Spleen (tissue), 11 donors: ENCODE results near the gene ZCWPW1. TPM values are rescaled to one million over a fixed set of nuclear protein-coding genes. Genes with fewer than 3 reads are reported as not detected.

Source experiments
- DNase-seq: peaks from one replicate; pipeline ENCODE4 v3.0.0-alpha.2; 2020
- H3K27ac ChIP-seq, 8 donors: fragments of 200-600 bp; sonication (generic) in 7 of 8; 1 replicate in 4 of 8; 2 replicates in 4 of 8; pipeline versions ENCODE4 v1.5.0 to v1.8.0; 2016 to 2021; ENCODE audit warnings: inconsistent platforms in 4 of 8, mild to moderate bottlenecking in 4 of 8, moderate library complexity in 1 of 8
- H3K27me3 ChIP-seq, 7 donors: fragments of 200-600 bp; sonication (generic) in 6 of 7; replicated peaks in 1 of 7; 1 replicate in 4 of 7; 2 replicates in 3 of 7; pipeline versions ENCODE4 v1.5.0 to v1.8.0; 2016 to 2021; ENCODE audit warnings: inconsistent platforms in 3 of 7, mild to moderate bottlenecking in 1 of 7
- H3K36me3 ChIP-seq, 6 donors: fragments of 200-600 bp; sonication (generic) in 5 of 6; 1 replicate in 4 of 6; 2 replicates in 2 of 6; pipeline versions ENCODE4 v1.5.0 to v1.8.0; 2016 to 2021; ENCODE audit warnings: inconsistent platforms in 2 of 6
- H3K4me1 ChIP-seq, 6 donors: fragments of 200-600 bp; sonication (generic) in 5 of 6; 1 replicate in 3 of 6; 2 replicates in 3 of 6; pipeline versions ENCODE4 v1.5.0 to v1.8.0; 2016 to 2021; ENCODE audit warnings: inconsistent platforms in 3 of 6
- H3K4me3 ChIP-seq, 8 donors: fragments of 200-600 bp; sonication (generic) in 7 of 8; 1 replicate in 4 of 8; 2 replicates in 4 of 8; pipeline versions ENCODE4 v1.5.0 to v1.8.0; 2016 to 2021; ENCODE audit warnings: inconsistent platforms in 4 of 8, mild to moderate bottlenecking in 4 of 8, moderate library complexity in 2 of 8
- H3K9me3 ChIP-seq, 8 donors: fragments of 200-600 bp; sonication (generic) in 7 of 8; 1 replicate in 4 of 8; 2 replicates in 4 of 8; pipeline versions ENCODE4 v1.5.0 to v1.8.0; 2016 to 2021; ENCODE audit warnings: inconsistent platforms in 4 of 8
- CTCF ChIP-seq, 11 experiments: fragments of 200-600 bp in 7 of 11; fragments of 450-650 bp in 4 of 11; sonication (generic) in 4 of 11; IDR thresholded peaks in 8 of 11; conservative IDR thresholded peaks in 3 of 11; 1 replicate in 7 of 11; 2 replicates in 4 of 11; pipeline versions ENCODE4 v1.4.0 to v1.8.0; 2016 to 2021; ENCODE audit warnings: antibody characterized with exemption in 11 of 11, inconsistent platforms in 4 of 11, mild to moderate bottlenecking in 1 of 11
- POLR2A ChIP-seq, 3 donors: fragments of 450-650 bp; IDR thresholded peaks; one replicate each; pipeline ENCODE4 v1.5.1; 2017; ENCODE audit warnings: antibody characterized with exemption in 3 of 3, mild to moderate bottlenecking in 1 of 3
- POLR2AphosphoS5 ChIP-seq, 3 donors: sonication (generic); formaldehyde crosslinking; IDR thresholded peaks; one replicate each; pipeline ENCODE4 v1.5.1; 2017; ENCODE audit warnings: antibody characterized with exemption in 3 of 3
- WGBS, 5 donors: extraction: QIAGEN DNeasy Blood & Tissue Kit in 3 of 5; methylation state at CpG; one replicate each; pipeline versions ENCODE4 v1.1.5 to v1.1.7; 2013 to 2018; 5-methylcytosine and 5-hydroxymethylcytosine counted together
- intact Hi-C: fragments of 100-400 bp; cut with DNase I; formaldehyde crosslinking; loops from one replicate; pipeline ENCODE4 v1.15.0; 2023; ENCODE audit warnings: low total_unique reads
- polyA plus RNA-seq, 3 donors: library from polyadenylated mRNA; stranded (reverse); fragments of 200-250 nt; gene quantifications; one replicate each; pipeline ENCODE4 v1.2.1, GENCODE V29; 2013
- total RNA-seq, 7 donors: library from RNA; depleted of rRNA in 3 of 7; stranded (reverse); fragments of >200 nt in 3 of 7; fragmentation: NEBNext Ultra II Directional in 4 of 7; extraction: Animal tissue kit (Norgen Biotek cat#: 25700) in 4 of 7; gene quantifications; one replicate each; pipeline versions ENCODE4 v1.1.0 to v1.2.1, GENCODE V29; 2016 to 2021
- donor health status: healthy with polysubstance abuse.
- donor health status: DM: no; HTN: no; CAD: no; lungs with moderate emphysema.
- donor health status: DM: no; HTN: no; CAD: no.
- donor health status: Bipolar disorder and iron deficiency.
- donor health status: healthy.
- donor health status: DM: no; HTN: no; CAD: no.
- donor health status: DM: yes; HTN: yes; CAD: no.

The ZCWPW1 gene
- total and polyA plus RNA-seq, 10 donors: 4.5 to 42.6 (median 6.6) TPM

DNA sequence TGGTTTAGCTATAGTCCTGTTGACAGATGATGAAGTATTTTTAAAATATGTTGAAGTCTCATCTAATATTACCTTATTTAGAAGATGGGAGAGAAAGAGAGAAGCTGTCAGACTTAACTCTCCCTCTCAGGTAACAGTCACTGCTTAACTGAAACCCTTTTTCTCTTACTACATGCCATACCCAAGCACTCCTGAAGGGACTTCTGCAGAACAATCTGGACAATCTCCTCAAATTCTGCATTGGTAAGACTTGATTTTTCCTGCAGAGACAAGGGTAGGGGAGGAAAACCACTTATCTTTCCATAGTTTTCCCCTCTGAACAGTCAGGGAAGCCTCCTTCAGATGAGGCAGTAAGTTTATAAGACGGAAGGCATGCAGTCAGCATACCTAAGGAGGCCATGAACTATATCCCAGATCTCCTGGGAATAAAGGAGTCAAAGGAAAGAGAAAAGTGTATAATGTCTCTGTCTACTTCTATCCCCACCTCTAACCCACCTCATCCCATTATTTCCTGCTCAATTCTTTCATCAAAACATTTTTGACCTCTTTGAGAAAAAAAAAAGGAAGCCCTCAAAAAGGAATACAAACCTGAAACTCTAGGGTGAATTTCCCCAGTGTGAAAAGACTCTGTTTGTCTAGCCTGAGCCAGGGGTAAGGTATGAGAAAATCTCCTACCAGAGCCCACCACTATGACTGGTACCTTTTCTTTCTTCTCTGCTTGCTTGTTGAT is 9.4 kb downstream of the ZCWPW1 start:
- Histone ChIP-seq H3K9me3 (no peaks in the 10 kb centered on the region), H3K4me3 (no peak overlapping the region), H3K4me1 (peaks cover 0 to 10% (median under 1%) of the 10 kb centered on the region in 6 donors), H3K27me3 (no peaks in the 10 kb centered on the region), H3K27ac (no peak overlapping the region), H3K36me3 (peaks cover 0 to 5% (median 0%) of the 10 kb centered on the region in 6 donors)
- 88 to 100% (median 96%) methylated on average over 1 of the region's 1 CpG for WGBS, 5 donors
- intact Hi-C loops: no loop called here
- TF ChIP-seq POLR2AphosphoS5 (IDR thresholded peaks at IDR 0.05) (no peak), POLR2A (IDR thresholded peaks at IDR 0.05) (no peak), CTCF (IDR thresholded peaks at IDR 0.05 in 8 of 11, conservative IDR thresholded peaks at IDR 0.05 in 3 of 11) (no peak)
- DNase-seq: no peak

DNA sequence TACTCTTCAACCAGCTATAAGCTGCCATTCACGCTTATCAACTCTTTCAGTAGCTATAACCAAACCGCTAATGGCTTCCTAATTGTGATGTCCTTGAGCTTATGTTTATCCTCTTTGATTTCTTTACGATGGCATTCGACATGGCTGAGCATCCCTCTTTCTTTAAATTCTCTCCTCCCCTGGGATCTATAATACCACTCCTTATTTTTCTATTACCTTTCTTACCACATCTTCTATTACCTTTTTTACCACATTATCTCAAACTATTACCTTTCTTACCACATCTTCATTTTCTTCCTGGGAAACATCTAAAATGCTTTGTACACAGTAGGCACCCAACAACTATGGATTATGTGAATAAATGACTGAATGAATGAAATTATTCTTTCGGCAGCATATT is 13.1 kb downstream of the ZCWPW1 start:
- Histone ChIP-seq H3K27ac (no peak overlapping the region), H3K9me3 (no peaks in the 10 kb centered on the region), H3K27me3 (no peaks in the 10 kb centered on the region), H3K4me1 (peaks cover 0 to 18% (median 11%) of the 10 kb centered on the region in 6 donors), H3K36me3 (no peaks in the 10 kb centered on the region), H3K4me3 (no peak overlapping the region)
- no peak for TF ChIP-seq POLR2AphosphoS5 (IDR thresholded peaks at IDR 0.05)
- TF ChIP-seq POLR2A (IDR thresholded peaks at IDR 0.05): no peak
- TF ChIP-seq CTCF (IDR thresholded peaks at IDR 0.05 in 8 of 11, conservative IDR thresholded peaks at IDR 0.05 in 3 of 11): no peak
- 91 to 98% (median 94%) methylated on average over 5 of the region's 5 CpGs for WGBS, 5 donors
- intact Hi-C loops: no loop called here
- DNase-seq: no peak

DNA sequence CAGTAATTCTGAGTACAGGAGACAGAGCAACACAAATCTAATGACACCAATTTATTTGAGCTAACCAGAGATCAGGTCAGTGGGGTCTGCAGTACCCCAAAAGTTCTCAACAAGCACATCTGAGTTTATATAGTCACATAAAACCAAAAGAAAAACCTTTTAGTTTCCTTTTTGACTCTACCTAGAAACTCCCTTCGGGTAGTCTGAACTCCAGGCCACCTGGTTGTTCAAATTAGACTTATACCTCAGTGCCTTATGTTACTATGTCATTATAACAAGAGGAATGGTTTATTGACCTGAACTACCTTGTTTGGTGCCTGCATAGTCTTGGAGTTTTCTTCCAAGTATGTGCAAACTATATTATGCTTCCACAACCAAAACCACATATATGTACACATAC is 14.6 kb downstream of the ZCWPW1 start:
- 57 to 75% (median 74%) methylated on average over 1 of the region's 1 CpG for WGBS, 5 donors
- no peak for DNase-seq
- intact Hi-C loops: no loop called here
- Histone ChIP-seq H3K27me3 (no peaks in the 10 kb centered on the region), H3K27ac (peak overlapping the region in 2 of 8 donors; percentile 28 to 53), H3K4me3 (no peak overlapping the region), H3K9me3 (no peaks in the 10 kb centered on the region), H3K36me3 (no peaks in the 10 kb centered on the region), H3K4me1 (peaks cover 0 to 24% (median 11%) of the 10 kb centered on the region in 6 donors)
- TF ChIP-seq POLR2AphosphoS5 (IDR thresholded peaks at IDR 0.05) (no peak), CTCF (IDR thresholded peaks at IDR 0.05 in 8 of 11, conservative IDR thresholded peaks at IDR 0.05 in 3 of 11) (no peak), POLR2A (IDR thresholded peaks at IDR 0.05) (no peak)

GRCh38 chr7:100413346-100413745 is 15.2 kb downstream of the ZCWPW1 start:
- Histone ChIP-seq H3K27me3 (no peaks in the 10 kb centered on the region), H3K27ac (peak overlapping the region in 3 of 8 donors; percentile 5 to 53 (median 28)), H3K9me3 (no peaks in the 10 kb centered on the region), H3K4me1 (peaks cover 0 to 24% (median 11%) of the 10 kb centered on the region in 6 donors), H3K36me3 (peaks cover 0 to 5% (median 0%) of the 10 kb centered on the region in 6 donors), H3K4me3 (no peak overlapping the region)
- TF ChIP-seq CTCF (IDR thresholded peaks at IDR 0.05 in 8 of 11, conservative IDR thresholded peaks at IDR 0.05 in 3 of 11): no peak
- TF ChIP-seq POLR2AphosphoS5 (IDR thresholded peaks at IDR 0.05): no peak
- no peak for TF ChIP-seq POLR2A (IDR thresholded peaks at IDR 0.05)
- DNase-seq: no peak
- intact Hi-C loops: no loop called here
